SK-N-SH treated with all-trans-retinoic acid at 6 μM for 48 hours (cell line): ENCODE results near the gene TRIB2.

Experiments used
- ARNTL ChIP-seq: fragments of 450-650 bp; formaldehyde crosslinking; IDR thresholded peaks from 2 replicates; pipeline ENCODE4 v1.5.0; 2020; ENCODE audit warnings: low read depth, mild to moderate bottlenecking, moderate library complexity, borderline replicate concordance
- BACH2 ChIP-seq: fragments of 250-450 bp; sonication (Bioruptor Pico); IDR thresholded peaks from 2 replicates; pipeline ENCODE4 v1.9.0; 2021; ENCODE audit warnings: mild to moderate bottlenecking, borderline replicate concordance
- CSDC2 ChIP-seq: fragments of 250-450 bp; sonication (Bioruptor Pico); IDR thresholded peaks from 2 replicates; pipeline ENCODE4 v1.5.0; 2020; ENCODE audit warnings: mild to moderate bottlenecking, moderate library complexity
- ESRRG ChIP-seq: fragments of 250-450 bp; sonication (Bioruptor Pico); IDR thresholded peaks from 2 replicates; pipeline ENCODE4 v1.6.1; 2021; ENCODE audit warnings: mild to moderate bottlenecking
- GLIS3 ChIP-seq: fragments of 250-450 bp; sonication (Bioruptor Pico); IDR thresholded peaks from 2 replicates; pipeline ENCODE4 v1.5.0; 2020; ENCODE audit warnings: mild to moderate bottlenecking, moderate library complexity
- ISL1 ChIP-seq: fragments of 250-450 bp; sonication (Bioruptor Pico); IDR thresholded peaks from 2 replicates; pipeline ENCODE4 v2.1.2; 2022; ENCODE audit warnings: mild to moderate bottlenecking, moderate library complexity
- ZNF565 ChIP-seq: fragments of 450-650 bp; formaldehyde crosslinking; conservative IDR thresholded peaks from 2 replicates; pipeline ENCODE4 v1.5.0; 2020; ENCODE audit warnings: low read depth, mild to moderate bottlenecking, moderate library complexity
- TF ChIP-seq, protein P1 (sequence below): fragments of 250-450 bp; sonication (Bioruptor Pico); IDR thresholded peaks from 2 replicates; pipeline ENCODE4 v1.5.1; 2020; ENCODE audit warnings: low read depth, mild to moderate bottlenecking, moderate library complexity
- TF ChIP-seq, protein P2 (sequence below): fragments of 250-450 bp; sonication (Bioruptor Pico); IDR thresholded peaks from 2 replicates; pipeline ENCODE4 v1.5.1; 2021; ENCODE audit warnings: mild to moderate bottlenecking, moderate library complexity
- TF ChIP-seq, protein P3 (sequence below): fragments of 250-450 bp; sonication (Bioruptor Pico); IDR thresholded peaks from 2 replicates; pipeline ENCODE4 v1.5.0; 2020; ENCODE audit warnings: mild to moderate bottlenecking, moderate library complexity
- TF ChIP-seq, protein P4 (sequence below): fragments of 250-450 bp; sonication (Bioruptor Pico); IDR thresholded peaks from 2 replicates; pipeline ENCODE4 v1.8.0; 2021; ENCODE audit warnings: low read depth, mild to moderate bottlenecking, moderate library complexity, borderline replicate concordance

DNA sequence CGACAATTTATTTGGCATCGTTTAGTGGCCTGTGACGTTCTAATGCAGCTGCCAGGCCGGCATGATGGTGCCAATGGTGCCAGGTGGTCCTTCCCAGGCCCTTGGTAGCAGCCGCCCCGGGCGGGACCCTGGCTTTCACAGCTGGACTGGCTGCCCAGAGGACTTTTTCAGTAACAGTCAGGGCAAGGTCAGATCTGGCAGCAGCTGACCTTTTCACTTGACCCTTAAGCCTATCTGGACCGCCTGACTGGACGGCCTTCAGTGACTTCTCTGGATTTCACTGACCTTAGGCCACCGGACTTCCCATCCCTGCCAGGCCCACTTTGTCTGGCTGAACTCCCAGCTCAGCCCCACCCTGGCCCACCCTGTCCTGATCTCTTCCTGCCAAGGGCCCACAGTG lies 15.9 kb downstream of the TRIB2 start:
- TF ChIP-seq ISL1 (CRISPR knock-in tag): no peak
- no peak for TF ChIP-seq CSDC2 (CRISPR knock-in tag)
- TF ChIP-seq ZNF565 (CRISPR knock-in tag): no peak
- TF ChIP-seq, protein P1, sequence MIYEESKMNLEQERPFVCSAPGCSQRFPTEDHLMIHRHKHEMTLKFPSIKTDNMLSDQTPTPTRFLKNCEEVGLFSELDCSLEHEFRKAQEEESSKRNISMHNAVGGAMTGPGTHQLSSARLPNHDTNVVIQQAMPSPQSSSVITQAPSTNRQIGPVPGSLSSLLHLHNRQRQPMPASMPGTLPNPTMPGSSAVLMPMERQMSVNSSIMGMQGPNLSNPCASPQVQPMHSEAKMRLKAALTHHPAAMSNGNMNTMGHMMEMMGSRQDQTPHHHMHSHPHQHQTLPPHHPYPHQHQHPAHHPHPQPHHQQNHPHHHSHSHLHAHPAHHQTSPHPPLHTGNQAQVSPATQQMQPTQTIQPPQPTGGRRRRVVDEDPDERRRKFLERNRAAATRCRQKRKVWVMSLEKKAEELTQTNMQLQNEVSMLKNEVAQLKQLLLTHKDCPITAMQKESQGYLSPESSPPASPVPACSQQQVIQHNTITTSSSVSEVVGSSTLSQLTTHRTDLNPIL (CRISPR knock-in tag): no peak
- TF ChIP-seq, protein P2, sequence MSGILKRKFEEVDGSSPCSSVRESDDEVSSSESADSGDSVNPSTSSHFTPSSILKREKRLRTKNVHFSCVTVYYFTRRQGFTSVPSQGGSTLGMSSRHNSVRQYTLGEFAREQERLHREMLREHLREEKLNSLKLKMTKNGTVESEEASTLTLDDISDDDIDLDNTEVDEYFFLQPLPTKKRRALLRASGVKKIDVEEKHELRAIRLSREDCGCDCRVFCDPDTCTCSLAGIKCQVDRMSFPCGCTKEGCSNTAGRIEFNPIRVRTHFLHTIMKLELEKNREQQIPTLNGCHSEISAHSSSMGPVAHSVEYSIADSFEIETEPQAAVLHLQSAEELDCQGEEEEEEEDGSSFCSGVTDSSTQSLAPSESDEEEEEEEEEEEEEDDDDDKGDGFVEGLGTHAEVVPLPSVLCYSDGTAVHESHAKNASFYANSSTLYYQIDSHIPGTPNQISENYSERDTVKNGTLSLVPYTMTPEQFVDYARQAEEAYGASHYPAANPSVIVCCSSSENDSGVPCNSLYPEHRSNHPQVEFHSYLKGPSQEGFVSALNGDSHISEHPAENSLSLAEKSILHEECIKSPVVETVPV (CRISPR knock-in tag): no peak
- TF ChIP-seq BACH2 (CRISPR knock-in tag): no peak
- TF ChIP-seq, protein P3, sequence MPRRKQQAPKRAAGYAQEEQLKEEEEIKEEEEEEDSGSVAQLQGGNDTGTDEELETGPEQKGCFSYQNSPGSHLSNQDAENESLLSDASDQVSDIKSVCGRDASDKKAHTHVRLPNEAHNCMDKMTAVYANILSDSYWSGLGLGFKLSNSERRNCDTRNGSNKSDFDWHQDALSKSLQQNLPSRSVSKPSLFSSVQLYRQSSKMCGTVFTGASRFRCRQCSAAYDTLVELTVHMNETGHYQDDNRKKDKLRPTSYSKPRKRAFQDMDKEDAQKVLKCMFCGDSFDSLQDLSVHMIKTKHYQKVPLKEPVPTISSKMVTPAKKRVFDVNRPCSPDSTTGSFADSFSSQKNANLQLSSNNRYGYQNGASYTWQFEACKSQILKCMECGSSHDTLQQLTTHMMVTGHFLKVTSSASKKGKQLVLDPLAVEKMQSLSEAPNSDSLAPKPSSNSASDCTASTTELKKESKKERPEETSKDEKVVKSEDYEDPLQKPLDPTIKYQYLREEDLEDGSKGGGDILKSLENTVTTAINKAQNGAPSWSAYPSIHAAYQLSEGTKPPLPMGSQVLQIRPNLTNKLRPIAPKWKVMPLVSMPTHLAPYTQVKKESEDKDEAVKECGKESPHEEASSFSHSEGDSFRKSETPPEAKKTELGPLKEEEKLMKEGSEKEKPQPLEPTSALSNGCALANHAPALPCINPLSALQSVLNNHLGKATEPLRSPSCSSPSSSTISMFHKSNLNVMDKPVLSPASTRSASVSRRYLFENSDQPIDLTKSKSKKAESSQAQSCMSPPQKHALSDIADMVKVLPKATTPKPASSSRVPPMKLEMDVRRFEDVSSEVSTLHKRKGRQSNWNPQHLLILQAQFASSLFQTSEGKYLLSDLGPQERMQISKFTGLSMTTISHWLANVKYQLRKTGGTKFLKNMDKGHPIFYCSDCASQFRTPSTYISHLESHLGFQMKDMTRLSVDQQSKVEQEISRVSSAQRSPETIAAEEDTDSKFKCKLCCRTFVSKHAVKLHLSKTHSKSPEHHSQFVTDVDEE (CRISPR knock-in tag): no peak
- no peak for TF ChIP-seq GLIS3 (CRISPR knock-in tag)
- TF ChIP-seq, protein P4, sequence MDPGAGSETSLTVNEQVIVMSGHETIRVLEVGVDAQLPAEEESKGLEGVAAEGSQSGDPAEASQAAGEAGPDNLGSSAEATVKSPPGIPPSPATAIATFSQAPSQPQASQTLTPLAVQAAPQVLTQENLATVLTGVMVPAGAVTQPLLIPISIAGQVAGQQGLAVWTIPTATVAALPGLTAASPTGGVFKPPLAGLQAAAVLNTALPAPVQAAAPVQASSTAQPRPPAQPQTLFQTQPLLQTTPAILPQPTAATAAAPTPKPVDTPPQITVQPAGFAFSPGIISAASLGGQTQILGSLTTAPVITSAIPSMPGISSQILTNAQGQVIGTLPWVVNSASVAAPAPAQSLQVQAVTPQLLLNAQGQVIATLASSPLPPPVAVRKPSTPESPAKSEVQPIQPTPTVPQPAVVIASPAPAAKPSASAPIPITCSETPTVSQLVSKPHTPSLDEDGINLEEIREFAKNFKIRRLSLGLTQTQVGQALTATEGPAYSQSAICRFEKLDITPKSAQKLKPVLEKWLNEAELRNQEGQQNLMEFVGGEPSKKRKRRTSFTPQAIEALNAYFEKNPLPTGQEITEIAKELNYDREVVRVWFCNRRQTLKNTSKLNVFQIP (CRISPR knock-in tag): no peak
- TF ChIP-seq ESRRG (CRISPR knock-in tag): no peak
- TF ChIP-seq ARNTL (CRISPR knock-in tag): no peak
